Body of pancreas (tissue), 4 donors: Measurements from ENCODE around the gene ANTXR2. TPM values are rescaled to one million over a fixed set of nuclear protein-coding genes. Genes with fewer than 3 reads are reported as not detected.

Experiments
- ATAC-seq: fragments of 150-250 bp; one replicate; pipeline ENCODE4 v1.9.1; 2016
- DNase-seq, 4 donors: peaks; one replicate each; pipeline ENCODE4 v3.0.0-alpha.2; 2019
- H3K27ac ChIP-seq, 4 donors: fragments of 200-600 bp; sonication (generic); 1 replicate in 3 of 4; 2 replicates in 1 of 4; pipeline versions ENCODE4 v1.5.1 to v1.6.1; 2016 to 2019; ENCODE audit warnings: mild to moderate bottlenecking in 1 of 4, mixed read lengths in 1 of 4, moderate library complexity in 1 of 4
- H3K27me3 ChIP-seq, 2 donors: fragments of 200-600 bp; sonication (generic); one replicate each; pipeline ENCODE4 v1.6.0; 2016; ENCODE audit warnings: mild to moderate bottlenecking in 1 of 2
- H3K36me3 ChIP-seq, 2 donors: fragments of 200-600 bp; sonication (generic); replicated peaks in 1 of 2; 2 replicates each; pipeline ENCODE4 v1.5.1; 2016; ENCODE audit warnings: low read depth in 2 of 2; ENCODE audit not compliant: insufficient read depth in 1 of 2
- H3K4me1 ChIP-seq: fragments of 200-600 bp; sonication (generic); one replicate; pipeline ENCODE4 v1.6.0; 2016
- H3K4me3 ChIP-seq, 2 donors: fragments of 200-600 bp; sonication (generic); 1 replicate in 1 of 2; 2 replicates in 1 of 2; pipeline ENCODE4 v1.5.1; 2016 to 2019
- H3K9me3 ChIP-seq, 3 donors: fragments of 200-600 bp; sonication (generic); 1 replicate in 2 of 3; 2 replicates in 1 of 3; pipeline ENCODE4 v1.5.1; 2016
- POLR2A ChIP-seq, 3 donors: fragments of 450-650 bp; IDR thresholded peaks; one replicate each; pipeline ENCODE4 v1.6.1; 2016; ENCODE audit warnings: antibody characterized with exemption in 3 of 3, mild to moderate bottlenecking in 2 of 3
- WGBS, 2 donors: methylation state at CpG; one replicate each; pipeline ENCODE4 v1.1.5; 2017; 5-methylcytosine and 5-hydroxymethylcytosine counted together
- intact Hi-C: fragments of 100-400 bp; cut with DNase I; formaldehyde crosslinking; loops from one replicate; pipeline ENCODE4 v1.15.1; 2023
- total RNA-seq, 2 donors: library from RNA; depleted of rRNA; stranded (reverse); fragments of >200 nt; gene quantifications; one replicate each; pipeline ENCODE4 v1.1.0, GENCODE V29; 2016
- TF ChIP-seq, protein P1 (sequence below), 7 experiments: fragments of 450-650 bp in 4 of 7; fragments of 200-600 bp in 3 of 7; sonication (generic) in 3 of 7; IDR thresholded peaks; one replicate each; pipeline ENCODE4 v1.5.1; 2016 to 2019; ENCODE audit warnings: antibody characterized with exemption in 7 of 7

ANTXR2 gene
- total RNA-seq, 2 donors from 2014 or later = 16.9 to 34.6 TPM

DNA sequence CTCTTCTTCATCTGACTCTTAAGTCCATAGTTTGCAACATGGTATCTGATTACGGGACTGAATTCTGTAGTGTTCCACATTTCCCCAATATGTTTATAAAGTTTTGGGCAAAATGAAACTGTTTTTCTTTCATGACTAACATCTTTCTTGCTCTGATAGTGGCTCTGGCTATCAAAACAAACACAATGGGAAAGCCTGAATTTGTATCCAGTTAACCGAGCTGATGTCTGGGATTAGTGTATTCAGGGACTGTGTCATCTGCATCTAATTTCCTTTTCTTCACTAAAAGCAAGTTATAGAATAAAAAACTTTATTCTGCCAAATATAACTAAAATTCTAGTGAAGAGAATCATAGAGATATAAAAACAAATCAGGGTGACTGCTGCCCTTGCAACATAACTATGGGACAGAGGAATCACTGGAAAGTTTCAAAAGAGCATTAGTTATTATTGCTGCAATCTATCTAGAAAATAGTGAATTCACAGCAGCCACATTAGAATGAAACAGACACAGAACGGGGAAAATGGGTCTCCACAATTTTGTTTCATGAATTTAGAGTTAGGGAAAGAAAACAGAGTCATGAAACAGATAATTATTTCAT lies 61.3 kb downstream of the ANTXR2 start:
- no peaks in the 10 kb centered on the region for H3K36me3 ChIP-seq
- no peaks in the 10 kb centered on the region for H3K9me3 ChIP-seq
- no peak for TF ChIP-seq POLR2A (IDR thresholded peaks at IDR 0.05)
- TF ChIP-seq, protein P1, sequence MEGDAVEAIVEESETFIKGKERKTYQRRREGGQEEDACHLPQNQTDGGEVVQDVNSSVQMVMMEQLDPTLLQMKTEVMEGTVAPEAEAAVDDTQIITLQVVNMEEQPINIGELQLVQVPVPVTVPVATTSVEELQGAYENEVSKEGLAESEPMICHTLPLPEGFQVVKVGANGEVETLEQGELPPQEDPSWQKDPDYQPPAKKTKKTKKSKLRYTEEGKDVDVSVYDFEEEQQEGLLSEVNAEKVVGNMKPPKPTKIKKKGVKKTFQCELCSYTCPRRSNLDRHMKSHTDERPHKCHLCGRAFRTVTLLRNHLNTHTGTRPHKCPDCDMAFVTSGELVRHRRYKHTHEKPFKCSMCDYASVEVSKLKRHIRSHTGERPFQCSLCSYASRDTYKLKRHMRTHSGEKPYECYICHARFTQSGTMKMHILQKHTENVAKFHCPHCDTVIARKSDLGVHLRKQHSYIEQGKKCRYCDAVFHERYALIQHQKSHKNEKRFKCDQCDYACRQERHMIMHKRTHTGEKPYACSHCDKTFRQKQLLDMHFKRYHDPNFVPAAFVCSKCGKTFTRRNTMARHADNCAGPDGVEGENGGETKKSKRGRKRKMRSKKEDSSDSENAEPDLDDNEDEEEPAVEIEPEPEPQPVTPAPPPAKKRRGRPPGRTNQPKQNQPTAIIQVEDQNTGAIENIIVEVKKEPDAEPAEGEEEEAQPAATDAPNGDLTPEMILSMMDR (IDR thresholded peaks at IDR 0.05) = no peak
- H3K27me3 ChIP-seq = no peaks in the 10 kb centered on the region
- no peak overlapping the region for H3K27ac ChIP-seq
- no peak for ATAC-seq
- intact Hi-C loops = no loop called here
- 83 to 88% methylated on average over 3 of the region's 3 CpGs for WGBS, 2 donors
- no peak overlapping the region for H3K4me3 ChIP-seq
- no peak for DNase-seq
- no peaks in the 10 kb centered on the region for H3K4me1 ChIP-seq

- Histone ChIP-seq H3K36me3 (no peaks in the 10 kb centered on the region), H3K27ac (no peak overlapping the region), H3K4me3 (no peak overlapping the region), H3K9me3 (no peaks in the 10 kb centered on the region), H3K4me1 (no peaks in the 10 kb centered on the region), H3K27me3 (no peaks in the 10 kb centered on the region)
- TF ChIP-seq POLR2A (IDR thresholded peaks at IDR 0.05) = no peak
- TF ChIP-seq, protein P1 (IDR thresholded peaks at IDR 0.05) = no peak
- ATAC-seq = no peak
- DNase-seq = no peak
- intact Hi-C loops = no loop called here
Observed at GRCh38 chr4:80010316-80010715, 62.7 kb downstream of the ANTXR2 start.

GRCh38 chr4:80009806-80010205 lies 63.2 kb downstream of the ANTXR2 start:
- no peaks in the 10 kb centered on the region for H3K27me3 ChIP-seq
- TF ChIP-seq, protein P1 (IDR thresholded peaks at IDR 0.05) = no peak
- TF ChIP-seq POLR2A (IDR thresholded peaks at IDR 0.05) = no peak
- H3K4me1 ChIP-seq = no peaks in the 10 kb centered on the region
- no peak for ATAC-seq
- no peak overlapping the region for H3K4me3 ChIP-seq
- DNase-seq = no peak
- no peaks in the 10 kb centered on the region for H3K36me3 ChIP-seq
- intact Hi-C loops = no loop called here
- H3K9me3 ChIP-seq = no peaks in the 10 kb centered on the region
- H3K27ac ChIP-seq = no peak overlapping the region

DNA sequence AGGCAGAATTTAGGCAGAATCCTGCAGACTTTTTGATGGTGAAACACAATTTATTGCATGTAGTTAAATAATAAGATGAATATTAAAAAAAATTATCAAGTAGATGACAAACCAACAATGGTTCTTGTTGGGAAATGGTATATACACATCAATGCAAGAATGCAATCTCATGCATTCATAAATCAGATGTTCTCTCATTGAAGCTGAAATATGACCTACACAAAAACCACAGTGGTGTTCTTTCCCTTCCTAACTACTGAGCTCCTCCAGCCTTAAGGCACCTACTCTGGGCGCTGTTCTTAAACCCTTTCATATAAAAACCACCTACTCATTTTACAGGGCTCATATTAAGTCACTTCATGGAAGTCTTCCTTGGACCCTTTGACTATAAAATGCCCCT lies 64.1 kb downstream of the ANTXR2 start:
- TF ChIP-seq, protein P1 (IDR thresholded peaks at IDR 0.05) = no peak
- Histone ChIP-seq H3K27me3 (no peaks in the 10 kb centered on the region), H3K9me3 (no peaks in the 10 kb centered on the region), H3K4me1 (no peaks in the 10 kb centered on the region), H3K4me3 (no peak overlapping the region), H3K36me3 (no peaks in the 10 kb centered on the region), H3K27ac (no peak overlapping the region)
- DNase-seq (no peak), ATAC-seq (no peak)
- 0 to 25% methylated on average over 1 of the region's 1 CpG for WGBS, 2 donors
- intact Hi-C loops = no loop called here

DNA sequence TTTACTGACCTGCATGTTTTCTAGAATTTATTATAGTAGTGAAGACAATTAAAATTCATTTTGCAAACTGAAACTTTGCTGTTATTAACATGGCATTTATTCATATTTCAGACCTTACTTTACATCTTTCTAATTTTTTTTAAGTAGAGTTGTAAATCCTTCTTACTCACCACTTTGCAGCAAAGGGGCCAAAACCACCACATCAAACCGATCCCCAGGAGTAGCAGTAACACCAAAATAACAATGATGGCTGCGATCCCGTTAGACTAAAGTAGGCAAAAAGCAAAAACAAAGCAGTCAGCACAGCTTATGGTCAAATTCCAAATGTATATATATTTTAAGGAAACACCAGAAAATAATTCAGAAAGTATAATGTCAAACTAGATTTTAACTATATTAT lies 64.7 kb downstream of the ANTXR2 start:
- TF ChIP-seq, protein P1 (IDR thresholded peaks at IDR 0.05) = no peak
- no peak for TF ChIP-seq POLR2A (IDR thresholded peaks at IDR 0.05)
- DNase-seq (no peak), ATAC-seq (no peak)
- no peaks in the 10 kb centered on the region for H3K4me1 ChIP-seq
- no peaks in the 10 kb centered on the region for H3K9me3 ChIP-seq
- H3K27me3 ChIP-seq = no peaks in the 10 kb centered on the region
- intact Hi-C loops = no loop called here
- no peak overlapping the region for H3K27ac ChIP-seq
- WGBS, 2 donors = 90 to 94% methylated on average over 3 of the region's 3 CpGs
- H3K36me3 ChIP-seq = no peaks in the 10 kb centered on the region
- H3K4me3 ChIP-seq = no peak overlapping the region
